Left kidney (tissue), 2 donors: ENCODE data around the gene COL5A1. TPM values are rescaled to one million over a fixed set of nuclear protein-coding genes. Genes with fewer than 3 reads are reported as not detected.
"Not testable (repeated sequence)": the region's sequence is repeated elsewhere in the genome, so short reads cannot be mapped to it uniquely, and the experiment has no call there.

Experiments used
- DNase-seq: peaks from one replicate; pipeline ENCODE4 v3.0.0-alpha.2; 2013
- polyA plus RNA-seq: library from polyadenylated mRNA; unstranded; fragments of 120-200 nt; gene quantifications from one replicate; pipeline ENCODE4 v1.2.1, GENCODE V29; 2013; ENCODE audit not compliant: insufficient read length

COL5A1 gene
- polyA plus RNA-seq, 1 donor = 77.3 TPM

DNA sequence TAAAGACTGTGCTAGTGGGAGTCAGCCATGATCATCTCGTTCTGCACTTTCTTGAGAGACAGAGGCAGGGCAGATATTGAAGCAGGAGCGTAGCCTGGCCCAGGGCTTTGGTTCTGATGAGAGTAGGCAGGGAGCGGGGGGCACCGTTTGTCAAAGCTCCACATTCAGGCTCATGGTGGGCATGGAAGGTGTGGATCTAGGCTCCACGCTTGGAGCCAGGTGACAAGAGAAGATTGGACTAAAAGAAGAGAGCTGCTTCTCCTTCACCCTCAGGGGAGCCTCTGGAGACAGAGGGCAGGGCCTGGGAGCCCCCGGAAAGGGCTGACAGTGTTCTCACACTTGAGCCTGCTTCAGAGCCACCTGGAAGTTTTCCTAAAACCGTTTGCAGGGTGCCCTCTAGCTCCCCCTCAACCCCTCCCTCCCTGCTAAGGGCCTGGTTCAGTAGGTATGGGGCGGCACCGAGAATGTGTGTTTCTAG, 214.3 kb downstream of the COL5A1 start:
- DNase-seq = no peak

DNA sequence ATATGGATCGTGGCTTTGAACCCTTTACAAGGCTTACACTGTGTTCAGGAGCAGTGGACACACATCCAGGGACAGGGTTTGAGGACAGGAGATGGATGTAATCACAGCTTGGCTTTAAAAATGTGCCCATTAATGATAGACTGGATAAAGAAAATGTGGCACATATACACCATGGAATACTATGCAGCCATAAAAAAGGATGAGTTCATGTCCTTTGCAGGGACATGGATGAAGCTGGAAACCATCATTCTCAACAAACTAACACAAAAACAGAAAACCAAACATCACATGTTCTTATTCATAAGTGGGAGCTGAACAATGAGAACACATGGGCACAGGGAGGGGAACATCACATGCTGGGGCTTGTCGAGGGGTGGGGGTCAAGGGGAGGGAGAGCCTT, 215.8 kb downstream of the COL5A1 start:
- not testable (repeated sequence) for DNase-seq

GRCh38 chr9:134858051-134858841, 216.6 kb downstream of the COL5A1 start:
- no peak for DNase-seq

GRCh38 chr9:134860510-134860909, 218.9 kb downstream of the COL5A1 start:
- DNase-seq = no peak

DNA sequence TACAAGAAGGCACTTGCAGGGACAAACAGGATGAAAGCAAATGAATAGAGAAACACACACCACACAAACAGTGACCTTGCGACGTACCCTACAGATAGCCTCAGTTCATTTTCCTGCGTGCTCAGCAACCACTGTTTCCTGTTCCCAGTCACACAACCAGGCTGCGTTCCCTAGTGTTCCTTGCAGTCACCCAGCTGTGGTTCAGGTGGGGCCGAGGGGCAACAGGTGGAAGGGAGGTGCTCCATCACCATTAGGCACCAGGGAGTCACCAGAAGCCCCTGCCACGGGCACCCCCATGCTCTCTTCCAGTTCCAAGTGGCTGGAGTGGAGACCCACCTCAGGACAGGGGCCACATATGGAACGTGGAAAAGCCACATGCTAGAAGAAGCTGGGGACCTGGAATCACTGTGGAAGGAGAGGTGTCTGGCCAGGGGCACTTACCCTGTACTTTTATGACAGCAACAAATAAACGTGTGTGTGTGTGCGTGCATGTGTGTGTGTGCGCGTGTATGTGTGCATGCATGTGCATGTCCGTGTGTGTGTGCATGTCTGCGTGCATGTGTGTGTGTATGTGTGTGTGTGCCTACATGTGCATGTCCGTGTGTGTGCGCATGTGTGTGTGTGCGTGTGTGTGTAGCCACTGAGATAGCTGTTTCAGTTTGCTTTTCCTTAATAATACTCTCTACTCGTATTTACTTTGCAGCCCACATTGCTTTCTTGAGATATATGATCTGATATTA, 220.2 kb downstream of the COL5A1 start:
- DNase-seq = no peak

GRCh38 chr9:134863306-134863902, 221.8 kb downstream of the COL5A1 start:
- DNase-seq = no peak

- no peak for DNase-seq
These were observed 222.6 kb downstream of the COL5A1 start for GRCh38 chr9:134863941-134864820.

GRCh38 chr9:134864821-134865190, 223.2 kb downstream of the COL5A1 start:
- DNase-seq = no peak

GRCh38 chr9:134867917-134868750, 226.5 kb downstream of the COL5A1 start:
- no peak for DNase-seq

GRCh38 chr9:134868751-134869553, 227.3 kb downstream of the COL5A1 start:
- DNase-seq = no peak

DNA sequence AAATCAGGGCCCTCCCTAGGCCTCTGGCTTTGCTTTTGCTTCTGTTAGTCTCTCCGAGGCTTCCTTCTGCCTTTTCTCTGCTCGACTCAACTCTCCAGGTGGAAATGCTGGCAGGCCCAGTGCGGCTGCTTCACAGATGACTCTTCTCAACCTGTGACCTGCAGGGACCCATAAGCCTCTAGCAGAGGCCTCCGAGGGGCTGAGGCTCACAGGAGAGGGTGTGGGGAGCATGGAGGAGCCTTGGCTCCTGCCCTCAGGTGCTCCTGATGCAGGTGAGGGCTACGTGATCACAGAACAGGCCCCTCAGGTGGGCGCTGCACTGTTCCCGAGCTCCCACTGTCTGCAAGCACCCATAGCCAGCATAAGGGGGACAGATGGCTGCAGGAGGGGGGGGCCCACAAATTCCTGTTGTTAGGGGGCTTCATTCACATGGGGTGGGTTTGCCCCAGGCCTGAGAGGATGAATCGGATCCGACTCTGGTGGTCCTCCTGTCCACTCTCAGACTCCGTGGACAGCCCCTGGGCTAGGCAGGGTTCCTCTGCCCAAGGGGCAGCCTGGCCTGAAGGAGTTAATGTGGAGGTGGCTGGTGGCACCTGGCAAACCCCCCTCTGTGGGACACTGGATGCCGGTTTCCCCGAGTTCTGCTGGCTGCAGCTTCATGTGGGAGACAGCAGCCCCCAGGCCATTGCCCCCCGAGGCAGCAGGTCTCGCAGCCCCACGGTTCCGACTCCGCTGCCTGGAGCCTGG, 228.1 kb downstream of the COL5A1 start:
- no peak for DNase-seq

GRCh38 chr9:134870301-134870694, 228.7 kb downstream of the COL5A1 start:
- no peak for DNase-seq

GRCh38 chr9:134870746-134871662, 229.4 kb downstream of the COL5A1 start:
- no peak for DNase-seq

- peak; percentile 49 for DNase-seq
These were observed 230.2 kb downstream of the COL5A1 start for GRCh38 chr9:134871697-134872340.

DNA sequence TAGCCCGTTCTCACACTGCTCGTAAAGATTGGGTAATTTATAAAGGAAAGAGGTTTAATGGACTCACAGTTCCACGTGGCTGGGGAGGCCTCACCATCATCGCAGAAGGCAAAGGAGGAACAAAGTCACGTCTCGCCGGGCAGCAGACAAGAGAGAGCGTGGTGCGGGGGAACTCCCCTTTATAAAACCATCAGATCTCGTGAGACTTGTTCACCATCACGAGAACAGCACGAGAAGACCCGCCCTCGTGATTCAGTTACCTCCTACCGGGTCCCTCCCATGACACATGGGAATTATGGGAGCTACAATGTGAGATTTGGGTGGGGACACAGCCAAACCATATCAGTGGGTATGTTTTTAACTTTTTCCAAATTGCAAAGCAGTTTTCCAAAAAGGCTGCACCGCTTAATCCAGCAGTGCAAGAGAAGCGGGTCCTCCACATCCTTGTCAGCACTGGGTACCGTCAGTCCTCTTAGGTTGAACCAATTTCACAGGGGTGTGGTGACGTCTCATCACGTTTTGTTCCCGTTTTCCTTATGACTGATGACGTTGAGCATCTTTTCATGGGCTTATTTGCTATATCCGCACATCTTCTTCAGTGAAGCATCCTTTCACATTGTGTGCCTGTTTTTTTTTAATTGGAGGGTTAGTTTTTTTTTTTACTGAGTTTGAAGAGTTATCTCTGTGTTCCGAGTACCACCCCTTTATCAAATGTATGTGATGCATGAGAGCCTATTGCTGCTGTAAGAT, 231.1 kb downstream of the COL5A1 start:
- DNase-seq = no peak

GRCh38 chr9:134875371-134875770, 233.8 kb downstream of the COL5A1 start:
- DNase-seq = no peak

- no peak for DNase-seq
These were observed 235.9 kb downstream of the COL5A1 start for GRCh38 chr9:134877541-134877940.
